H54 (cell line): ENCODE measurements around the gene CCNI.
A peak's percentile ranks its signal among the peaks of the same experiment; 100 is the strongest.
"Not testable (repeated sequence)": the region's sequence is repeated elsewhere in the genome, so short reads cannot be mapped to it uniquely, and the experiment has no call there.

Source experiments
- DNase-seq: peaks from one replicate; pipeline ENCODE4 v3.0.0; 2011; ENCODE audit warnings: low spot score, mixed read lengths; ENCODE audit not compliant: insufficient read length
- FAIRE-seq: peaks from 3 replicates; lab custom pipeline; 2011; peaks lifted over from hg19 to GRCh38; lab: Jason Lieb, UNC
- POLR2A ChIP-seq: IDR thresholded peaks from 2 replicates; pipeline ENCODE4 v1.6.1; 2011; ENCODE audit warnings: low read depth, mild to moderate bottlenecking, low read length

CCNI gene

DNA sequence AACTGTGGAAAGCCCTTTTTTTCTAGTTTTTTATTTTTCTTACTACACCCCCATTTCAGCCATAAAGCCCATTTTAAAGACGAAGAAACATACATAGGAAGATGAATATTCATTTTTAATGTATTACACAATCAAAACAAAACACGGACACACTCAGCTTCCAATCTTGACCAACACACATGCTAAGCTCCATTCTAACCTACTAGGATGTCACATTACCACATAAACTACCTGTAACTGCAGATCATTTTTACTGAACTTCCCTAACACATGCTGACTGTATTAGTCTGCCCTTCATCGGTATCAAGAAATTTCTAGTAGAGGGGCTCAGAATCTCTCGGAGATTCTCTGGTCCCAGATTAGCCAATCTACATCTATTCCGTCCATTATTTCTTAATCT, 1.8 kb downstream of the CCNI start:
- no peak for DNase-seq
- no peak for TF ChIP-seq POLR2A
- FAIRE-seq = no peak

DNA sequence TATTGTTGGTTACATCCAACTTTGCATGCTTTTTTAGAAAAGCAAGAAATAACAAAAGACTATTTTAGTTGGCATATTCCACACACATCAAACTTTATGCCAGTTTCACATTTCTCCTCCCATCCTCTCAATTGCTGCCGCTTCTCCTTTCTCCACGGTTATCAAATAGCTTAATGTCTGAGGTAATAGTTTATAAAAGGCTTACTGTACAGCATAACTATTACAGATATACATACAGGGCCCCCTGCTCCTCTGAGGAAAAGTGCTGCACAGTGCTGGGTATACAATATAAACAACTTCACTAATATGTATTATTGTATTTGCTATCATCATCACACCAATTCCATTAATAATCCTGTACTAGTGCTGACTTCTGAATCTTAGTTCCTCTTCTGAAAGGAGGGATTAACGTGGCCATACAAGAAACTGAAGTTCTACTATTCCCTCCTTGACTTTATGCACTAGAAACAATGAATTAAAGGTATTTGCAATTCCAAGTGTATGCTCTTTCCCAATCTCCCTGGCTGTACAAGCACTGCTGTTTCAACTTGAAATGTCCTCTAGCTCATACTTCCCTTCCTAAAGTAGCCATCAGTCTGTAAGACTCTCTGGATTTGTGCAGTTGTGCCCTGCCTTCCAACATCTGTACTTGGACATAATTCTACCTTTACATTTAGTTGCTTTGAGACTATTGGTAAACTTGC, 2.5 kb downstream of the CCNI start:
- FAIRE-seq (no peak), DNase-seq (no peak)
- no peak for TF ChIP-seq POLR2A

DNA sequence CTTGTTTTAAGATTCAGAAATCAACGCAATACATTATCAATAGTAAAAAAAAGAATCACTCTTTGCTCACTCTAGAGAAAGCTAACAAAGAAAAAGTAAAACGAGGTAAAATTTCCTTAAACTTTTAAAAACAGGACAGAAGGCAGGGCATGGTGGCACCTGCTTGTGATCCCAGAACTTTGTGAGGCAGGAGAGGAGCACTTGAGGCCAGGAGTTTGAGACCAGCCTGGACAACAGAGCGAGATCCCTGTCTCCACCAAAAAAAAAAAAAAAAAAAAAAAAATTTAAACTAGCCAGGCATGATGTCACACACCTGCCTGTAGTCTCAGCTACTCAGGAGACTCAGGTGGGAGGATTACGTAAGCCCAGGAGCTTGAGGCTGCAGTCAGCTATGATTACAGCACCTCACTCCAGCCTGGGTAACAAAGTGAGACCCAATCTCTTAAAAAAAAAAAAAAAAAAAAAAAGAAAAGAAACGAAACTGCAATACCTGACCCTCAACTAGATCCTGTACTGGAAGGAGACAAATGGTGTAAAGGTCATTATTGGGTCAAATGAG, 3.5 kb downstream of the CCNI start:
- no peak for DNase-seq
- FAIRE-seq = no peak
- no peak for TF ChIP-seq POLR2A

DNA sequence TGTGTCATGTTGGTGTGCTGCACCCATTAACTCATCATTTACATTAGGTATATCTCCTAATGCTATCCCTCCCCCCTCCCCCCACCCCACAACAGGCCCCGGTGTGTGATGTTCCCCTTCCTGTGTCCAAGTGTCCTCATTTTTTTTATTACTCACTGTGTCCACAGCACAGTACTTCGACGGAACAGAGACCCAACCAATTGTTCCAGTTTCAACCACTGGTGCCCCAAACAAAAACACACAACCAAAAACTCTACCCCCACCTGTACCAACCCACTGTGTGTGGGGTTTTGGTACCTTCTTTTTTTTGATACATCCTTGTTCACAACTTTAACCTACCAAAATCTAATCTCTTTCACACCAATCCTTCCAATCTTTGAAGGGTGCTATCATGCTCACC, 6.3 kb downstream of the CCNI start:
- FAIRE-seq, DNase-seq: not testable (repeated sequence)

DNA sequence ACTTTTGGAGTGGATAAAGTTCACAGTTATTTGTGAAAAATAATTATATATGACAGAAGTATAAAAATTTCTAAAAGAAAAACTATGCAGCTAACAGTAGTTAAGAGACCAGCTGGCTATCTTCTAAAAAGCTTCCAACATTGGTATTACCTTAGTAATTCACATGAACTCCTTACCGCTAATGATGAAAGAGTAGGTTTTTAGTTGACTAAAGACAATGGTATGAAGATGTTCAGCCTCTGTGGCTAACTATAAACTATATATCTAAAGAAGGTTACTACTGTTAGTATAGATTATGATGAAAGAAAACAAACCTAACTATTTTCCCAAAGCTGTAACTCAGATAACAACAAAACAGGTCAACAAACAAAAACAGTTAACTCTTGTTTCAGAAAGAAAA, 10.4 kb downstream of the CCNI start:
- no peak for TF ChIP-seq POLR2A
- no peak for FAIRE-seq

DNA sequence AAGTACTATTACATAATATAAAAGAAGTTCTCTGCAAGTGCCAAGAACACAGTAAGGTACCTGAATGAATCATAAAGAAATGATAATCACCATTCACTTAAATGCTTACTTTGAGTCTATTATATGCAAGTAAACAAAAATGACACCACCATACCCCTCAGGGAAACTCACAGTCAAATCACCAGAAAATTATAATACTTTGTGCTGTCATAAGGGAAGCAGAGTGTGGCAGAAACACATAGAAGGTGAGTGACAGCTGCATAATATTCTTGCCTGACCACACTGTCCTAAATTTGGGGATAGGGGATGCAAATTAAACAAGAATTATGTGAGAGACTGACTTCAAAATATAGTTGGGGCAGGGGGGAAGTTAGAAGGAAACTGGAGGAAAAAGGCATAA, 12.9 kb downstream of the CCNI start:
- no peak for TF ChIP-seq POLR2A
- FAIRE-seq = no peak
- DNase-seq = no peak

More for the DNA sequence above, 10.4 kb downstream of the CCNI start:
- no peak for DNase-seq

DNA sequence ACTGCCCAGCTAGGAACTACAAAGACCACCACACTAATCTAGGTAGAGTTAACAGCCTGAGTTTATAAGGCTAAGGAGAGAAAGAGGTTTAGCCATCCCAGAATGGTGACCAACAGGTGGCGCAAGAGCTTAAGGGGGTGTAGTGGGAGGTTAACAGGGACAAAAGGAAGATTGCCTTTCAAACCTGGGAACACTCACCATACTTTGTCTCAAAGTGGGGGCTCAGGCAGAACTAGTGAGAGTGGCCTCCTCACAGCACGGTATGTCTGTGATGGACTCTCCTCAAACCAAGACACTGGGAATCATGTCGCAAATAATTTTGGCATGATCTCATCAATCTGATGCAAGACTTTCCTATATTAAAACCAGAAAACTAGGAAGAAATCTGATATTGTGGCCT, 23.4 kb downstream of the CCNI start:
- FAIRE-seq = peak; percentile 78
- DNase-seq = no peak
- TF ChIP-seq POLR2A = no peak

DNA sequence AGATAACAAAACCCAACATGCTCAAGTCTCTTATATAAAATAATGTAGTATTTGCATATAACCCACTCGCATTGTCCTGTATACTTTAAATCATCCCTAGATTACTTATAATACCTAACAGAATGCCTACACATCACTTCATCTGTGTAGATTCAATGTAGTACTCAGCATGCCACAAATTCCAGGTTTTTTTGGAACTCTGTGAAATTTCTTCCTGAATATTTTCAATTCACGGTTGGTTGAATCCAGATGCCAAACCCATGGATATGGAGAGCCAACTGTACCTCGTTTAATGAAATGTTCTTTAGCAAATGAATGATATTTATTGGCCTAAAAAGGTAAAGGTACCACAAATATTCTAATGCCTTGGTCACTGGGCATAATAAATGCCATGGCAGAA, 24.8 kb downstream of the CCNI start:
- FAIRE-seq (no peak), DNase-seq (no peak)
- no peak for TF ChIP-seq POLR2A

DNA sequence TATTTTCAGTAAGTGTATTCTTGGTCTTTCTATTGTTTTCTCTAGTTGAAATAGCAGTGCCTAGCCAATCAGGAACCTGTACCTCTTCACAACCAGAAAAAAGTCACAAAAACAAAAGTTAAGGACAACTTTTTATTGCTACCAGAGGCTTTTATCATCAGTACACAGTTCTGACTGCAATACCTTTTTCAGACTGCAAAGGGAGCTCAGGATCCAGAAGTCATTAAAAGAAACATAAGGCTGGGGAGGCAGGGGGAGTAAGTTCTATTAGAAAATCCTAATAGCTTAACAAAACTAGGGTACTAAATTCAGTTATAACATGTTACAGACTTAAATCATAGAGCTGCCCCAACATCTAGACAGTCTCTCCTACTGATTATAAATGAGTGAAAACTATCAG, 28.8 kb downstream of the CCNI start:
- DNase-seq = no peak
- TF ChIP-seq POLR2A = no peak
- no peak for FAIRE-seq

DNA sequence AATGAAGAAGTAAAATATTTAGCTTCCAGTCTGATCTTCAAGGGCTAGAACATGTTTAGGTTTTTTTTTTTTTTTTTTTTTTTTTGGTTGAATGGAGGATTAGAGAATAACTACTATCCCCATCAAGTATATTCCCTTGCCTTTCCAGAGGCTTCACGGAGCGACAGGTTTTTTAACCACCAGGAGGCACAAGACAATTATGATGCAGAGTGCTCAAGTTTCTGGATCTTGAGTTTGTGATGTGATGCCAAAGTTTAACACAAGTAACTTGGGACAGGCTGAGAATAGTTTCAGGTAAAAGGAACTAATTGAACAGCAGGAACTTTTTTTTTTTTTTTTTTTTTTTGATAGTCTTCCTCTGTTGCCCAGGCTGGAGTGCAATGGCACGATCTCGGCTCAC, 30.3 kb downstream of the CCNI start:
- no peak for TF ChIP-seq POLR2A
- FAIRE-seq (no peak), DNase-seq (no peak)

DNA sequence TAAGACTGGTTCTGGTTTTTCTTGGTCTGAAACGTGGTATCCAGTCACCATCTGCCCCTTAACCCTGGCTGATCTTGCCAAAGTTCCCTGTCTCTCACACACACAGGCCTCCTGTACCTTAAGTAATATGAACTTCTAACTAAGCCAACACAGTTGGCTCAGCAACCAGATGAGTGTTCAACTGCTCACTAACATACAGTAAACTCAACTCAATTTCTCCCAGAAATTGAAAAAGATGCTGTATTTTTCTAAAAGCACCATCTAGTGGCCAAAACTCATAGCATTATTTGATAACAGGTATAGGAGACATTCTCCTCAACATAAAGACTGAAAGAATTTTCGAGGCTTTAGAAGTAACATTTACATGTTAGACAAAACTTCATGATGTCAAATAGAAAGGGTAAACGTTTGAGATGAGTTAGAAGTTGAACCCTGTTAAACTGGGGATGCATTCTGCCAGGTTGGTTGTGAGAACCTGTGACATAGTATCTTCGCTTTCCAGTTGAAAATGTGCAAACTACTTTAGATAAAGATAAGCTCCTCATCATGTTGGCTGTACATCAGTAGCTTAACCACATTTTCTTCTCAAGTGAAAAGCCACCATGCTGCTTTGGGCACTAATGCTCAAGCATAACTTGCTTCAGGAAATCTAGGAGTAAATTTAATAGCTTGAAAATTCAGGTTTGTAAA, 31.2 kb downstream of the CCNI start:
- DNase-seq = no peak
- TF ChIP-seq POLR2A = no peak
- no peak for FAIRE-seq

DNA sequence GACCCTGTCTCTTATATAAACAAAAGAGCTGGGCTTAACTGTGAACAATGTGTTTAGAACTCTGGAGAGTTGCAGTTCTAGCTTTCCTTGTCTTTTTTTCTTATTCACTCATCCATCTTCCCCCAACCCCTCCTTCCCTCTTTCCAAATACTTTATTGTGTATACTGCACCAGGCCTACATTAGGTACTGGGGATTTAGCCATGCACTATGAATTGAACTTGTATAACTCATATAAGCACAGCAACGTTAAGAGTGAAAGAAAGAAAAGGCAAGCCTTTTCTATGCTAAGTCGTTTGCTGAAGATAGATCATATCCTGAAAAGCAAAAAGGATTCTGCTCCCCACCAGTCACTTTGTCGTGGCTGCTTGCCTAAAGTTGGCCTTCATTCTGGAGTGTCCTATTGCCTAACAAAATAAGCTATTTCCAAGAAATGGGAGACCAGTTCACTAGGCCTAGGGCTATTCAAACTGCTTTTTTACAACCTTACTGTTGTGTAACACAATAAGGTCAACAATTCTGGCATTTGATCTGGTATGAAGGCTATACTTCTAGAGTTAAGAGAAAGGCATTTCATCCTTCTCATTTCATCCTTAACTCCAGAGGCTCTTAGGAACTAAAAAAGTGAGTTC, 32.2 kb downstream of the CCNI start:
- DNase-seq (no peak), FAIRE-seq (no peak)
- no peak for TF ChIP-seq POLR2A

DNA sequence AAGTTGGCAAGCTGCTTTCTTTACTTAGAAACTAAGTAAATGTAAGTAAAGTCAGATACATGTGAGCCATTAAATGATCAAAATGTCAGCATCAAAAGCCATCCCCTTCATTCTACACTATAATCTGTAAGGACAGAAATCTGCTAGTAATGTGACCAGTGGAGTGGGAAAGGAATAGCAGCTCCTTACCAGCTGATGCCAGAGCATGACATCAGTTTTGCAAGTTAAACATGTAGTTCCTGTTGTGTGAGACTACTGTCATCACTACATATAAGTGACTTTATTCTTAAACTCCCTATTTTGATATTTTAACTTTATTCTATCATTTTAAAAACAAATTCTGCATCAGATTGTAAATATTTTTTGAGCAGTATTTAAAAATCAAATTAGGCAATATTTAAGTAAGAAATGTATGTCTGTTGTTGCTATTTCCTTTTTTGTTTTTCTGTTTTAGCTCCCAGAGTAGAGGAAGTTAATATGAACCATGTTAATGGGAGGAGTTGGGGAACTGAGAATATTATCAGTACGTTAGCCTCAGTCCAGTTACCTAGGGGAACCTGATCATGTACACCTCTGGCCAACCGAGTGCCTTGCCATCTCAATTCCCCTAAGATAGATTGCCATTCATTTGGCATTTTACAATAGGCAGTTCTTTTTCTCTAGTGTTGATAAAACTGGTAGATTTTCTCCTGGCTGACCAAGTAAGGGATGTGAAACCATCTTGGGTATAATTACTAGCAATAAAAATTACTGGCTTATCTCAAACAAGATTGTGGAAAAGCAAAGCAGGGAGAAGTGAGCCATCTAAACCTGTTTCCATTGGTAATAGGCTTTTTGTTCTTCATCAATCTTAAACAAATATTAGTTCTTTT, 34.7 kb downstream of the CCNI start:
- DNase-seq (no peak), FAIRE-seq (no peak)
- no peak for TF ChIP-seq POLR2A
